HG02610 (cell line): ENCODE data around the gene LHX3.
"Not testable (repeated sequence)": the region's sequence is repeated elsewhere in the genome, so short reads cannot be mapped to it uniquely, and the experiment has no call there.

Experiments
- ATAC-seq: cut with Tn5 transposase; IDR thresholded peaks from one replicate; pipeline ENCODE4 v1.9.1; 2021; ENCODE audit warnings: mild to moderate bottlenecking, moderate library complexity; ENCODE audit not compliant: unreplicated experiment

The LHX3 gene

DNA sequence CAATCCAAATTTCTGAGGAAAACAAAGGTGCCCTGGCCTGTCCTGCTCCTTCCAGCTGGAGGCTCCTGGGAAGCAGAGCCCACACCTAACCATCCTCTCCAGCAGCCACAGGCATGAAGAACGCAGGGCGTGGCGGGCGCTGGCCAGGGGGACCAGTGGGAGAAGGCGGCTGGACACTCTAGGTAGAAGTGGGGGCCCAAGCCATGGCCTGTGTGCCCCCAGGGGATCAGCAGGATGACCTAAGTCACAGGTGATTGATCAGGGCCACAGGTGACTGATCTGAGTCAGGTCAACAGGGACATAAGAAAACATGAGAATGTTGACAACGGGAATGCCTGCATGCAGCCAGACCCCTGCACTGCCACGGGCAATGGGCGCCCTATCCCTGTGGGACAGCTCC is 37.3 kb upstream of the LHX3 start:
- ATAC-seq: no peak

GRCh38 chr9:136241542-136241941 is 36.6 kb upstream of the LHX3 start:
- ATAC-seq: no peak

- ATAC-seq: no peak
Measured at GRCh38 chr9:136240941-136241340, 36.0 kb upstream of the LHX3 start.

DNA sequence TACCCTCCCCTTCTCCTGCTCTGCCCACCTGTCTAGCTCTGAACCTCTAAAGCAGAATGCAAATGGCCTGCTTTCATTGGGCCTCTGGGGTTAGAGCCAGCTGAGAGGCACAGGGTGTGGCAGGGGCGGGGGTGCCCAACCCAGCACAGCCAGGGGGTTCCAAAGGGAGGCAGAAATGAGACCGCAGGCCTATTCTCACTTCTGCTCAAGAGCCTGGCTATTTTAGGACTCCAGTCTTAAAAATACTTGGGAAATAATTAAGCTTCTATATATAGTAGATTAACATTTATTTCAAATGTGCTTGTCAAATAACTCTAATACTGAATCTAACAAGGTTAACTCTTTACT is 35.0 kb upstream of the LHX3 start:
- ATAC-seq: no peak

DNA sequence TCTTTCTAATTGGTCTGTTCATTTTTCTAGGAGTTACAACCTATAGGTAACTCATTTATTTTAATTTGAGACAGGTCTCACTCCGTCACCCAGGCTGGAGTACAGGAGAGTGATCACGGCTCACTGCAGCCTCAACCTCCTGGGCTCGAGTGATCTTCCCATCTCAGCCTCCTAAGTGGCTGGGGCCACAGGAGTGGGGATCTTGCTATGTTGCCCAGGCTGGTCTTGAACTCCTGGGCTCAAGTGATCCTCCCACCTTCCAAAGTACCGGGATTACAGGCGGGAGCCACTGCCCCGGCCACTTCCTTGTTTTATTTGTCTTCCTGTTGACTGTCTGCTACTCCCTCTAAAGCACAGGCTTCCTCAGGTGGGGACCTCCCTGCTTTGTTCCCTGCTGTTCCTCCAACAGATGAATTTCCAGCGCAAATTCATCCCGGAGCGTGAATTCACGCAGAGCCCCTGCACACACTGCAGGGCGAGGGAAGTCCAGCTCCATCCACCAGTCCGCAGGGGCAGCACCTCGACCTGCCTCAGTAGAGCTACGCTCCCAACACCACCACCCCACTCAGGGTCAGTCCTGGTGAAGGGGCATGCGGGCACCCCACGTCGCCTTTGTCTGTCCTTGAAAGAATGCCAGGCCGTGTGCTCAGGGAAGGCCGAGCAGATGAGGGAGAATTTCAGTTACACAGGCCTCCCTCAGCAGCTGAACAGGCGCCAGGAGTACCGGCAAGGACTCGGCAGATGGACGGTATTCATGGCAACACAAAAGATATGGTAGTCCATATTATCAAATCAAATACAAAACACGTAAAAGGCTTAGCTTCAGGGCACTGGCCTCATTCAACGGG is 34.4 kb upstream of the LHX3 start:
- ATAC-seq: no peak

DNA sequence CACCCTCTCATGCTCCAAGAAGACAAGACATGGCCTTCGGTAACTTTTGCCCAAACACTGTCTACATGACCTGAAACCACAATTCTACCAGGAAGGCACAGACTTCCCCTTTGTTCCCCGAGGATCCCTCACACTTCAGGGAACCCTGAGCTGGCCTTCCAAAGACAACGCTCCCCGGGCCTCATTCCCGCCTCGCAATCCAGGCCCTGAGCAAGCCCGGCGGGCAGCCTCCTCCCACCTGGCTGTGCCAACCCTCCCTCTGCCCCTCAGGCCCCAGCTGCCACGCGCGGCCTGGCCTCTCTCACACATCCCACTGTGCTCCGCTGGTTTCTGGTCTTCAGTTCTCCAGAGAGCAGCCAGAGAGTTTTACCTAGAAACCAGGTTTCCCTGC is 33.4 kb upstream of the LHX3 start:
- ATAC-seq: no peak

GRCh38 chr9:136237486-136238341 is 32.8 kb upstream of the LHX3 start:
- ATAC-seq: no peak

DNA sequence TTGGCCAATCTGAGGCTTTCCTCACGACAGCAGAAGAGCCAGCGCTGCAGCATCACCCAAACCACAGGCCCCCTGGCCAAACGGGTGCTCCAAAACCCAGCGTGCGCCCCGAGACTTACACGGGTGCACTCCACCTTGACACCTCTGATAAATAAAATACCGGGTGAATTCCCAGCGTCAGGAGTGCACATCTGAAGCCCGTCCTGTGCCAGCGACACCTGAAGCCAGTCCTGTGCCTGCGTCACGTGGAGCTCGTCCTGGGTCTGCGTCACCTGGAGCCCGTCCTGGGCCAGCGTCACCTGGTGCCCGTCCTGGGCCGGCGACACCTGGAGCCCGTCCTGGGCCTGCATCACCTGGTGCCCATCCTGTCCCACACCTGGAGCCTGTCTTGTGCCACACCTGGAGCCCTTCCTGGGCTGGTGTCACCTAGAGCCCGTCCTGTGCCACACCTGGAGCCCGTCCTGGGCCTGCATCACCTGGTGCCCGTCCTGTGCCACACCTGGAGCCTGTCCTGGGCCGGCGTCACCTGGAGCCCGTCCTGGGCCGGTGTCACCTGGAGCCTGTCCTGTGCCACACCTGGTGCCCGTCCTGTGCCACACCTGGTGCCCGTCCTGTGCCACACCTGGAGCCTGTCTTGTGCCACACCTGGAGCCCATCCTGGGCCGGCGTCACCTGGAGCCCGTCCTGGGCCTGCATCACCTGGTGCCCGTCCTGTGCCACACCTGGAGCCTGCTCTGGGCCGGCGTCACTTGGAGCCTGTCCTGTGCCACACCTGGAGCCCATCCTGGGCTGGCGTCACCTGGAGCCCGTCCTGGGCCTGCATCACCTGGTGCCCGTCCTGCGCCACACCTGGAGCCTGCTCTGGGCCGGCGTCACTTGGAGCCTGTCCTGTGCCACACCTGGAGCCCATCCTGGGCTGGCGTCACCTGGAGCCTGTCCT is 31.8 kb upstream of the LHX3 start:
- ATAC-seq: not testable (repeated sequence)

DNA sequence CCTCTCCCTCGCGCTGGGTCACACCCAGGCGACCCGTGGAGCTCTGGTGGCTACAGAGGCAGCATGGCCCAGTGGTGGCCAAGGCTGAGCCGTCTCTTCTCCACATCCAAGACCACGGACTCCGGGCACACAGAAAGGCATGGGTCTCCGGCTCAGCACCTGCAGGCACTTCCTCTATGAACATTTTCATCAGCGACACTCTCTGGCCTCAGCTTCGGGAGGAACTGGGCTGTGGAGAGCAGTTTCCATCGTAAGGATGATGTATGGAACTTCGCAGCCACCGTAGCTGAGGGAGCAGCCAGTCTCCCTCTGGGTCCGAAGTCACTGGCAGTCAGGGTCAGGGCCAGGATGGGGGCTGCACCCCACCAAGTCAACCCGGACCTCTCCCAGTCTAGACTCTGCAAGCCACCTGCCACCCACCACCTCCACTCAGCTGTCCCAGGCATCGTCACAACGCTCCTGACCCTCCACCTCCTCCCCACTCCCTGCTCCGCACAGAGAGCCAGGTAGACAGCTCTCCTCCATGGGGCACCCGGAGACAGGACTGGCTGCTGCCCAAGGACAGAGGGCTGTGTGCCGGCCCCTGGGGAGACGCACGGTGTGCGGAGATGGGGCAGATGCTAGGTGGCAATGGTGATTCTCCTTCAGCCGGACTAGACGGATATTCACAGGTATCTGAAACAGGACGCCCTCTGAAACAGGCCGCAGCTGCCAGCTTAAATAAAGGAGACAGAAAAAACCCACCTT is 31.0 kb upstream of the LHX3 start:
- ATAC-seq: no peak

DNA sequence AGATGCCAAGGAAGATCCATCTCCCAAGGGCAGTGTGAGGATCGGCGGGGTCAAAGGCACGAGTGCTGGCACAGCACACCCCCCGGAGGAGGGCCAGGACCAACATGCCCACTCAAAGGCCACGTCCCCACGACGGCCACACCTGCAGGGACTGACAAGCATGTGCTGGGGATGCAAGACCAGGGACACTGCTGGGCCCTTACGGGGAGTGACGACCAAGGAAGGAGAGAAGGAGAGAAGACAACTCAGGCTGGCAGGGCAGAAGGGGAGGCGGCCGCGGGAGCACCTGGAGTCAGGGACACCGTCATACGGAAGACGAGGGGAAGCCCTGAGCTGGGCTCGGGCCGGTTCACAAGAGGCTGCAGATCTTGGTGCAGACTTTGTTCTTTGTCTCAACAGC is 30.2 kb upstream of the LHX3 start:
- no peak for ATAC-seq

- no peak for ATAC-seq
Measured at GRCh38 chr9:136234597-136234996, 29.7 kb upstream of the LHX3 start.

DNA sequence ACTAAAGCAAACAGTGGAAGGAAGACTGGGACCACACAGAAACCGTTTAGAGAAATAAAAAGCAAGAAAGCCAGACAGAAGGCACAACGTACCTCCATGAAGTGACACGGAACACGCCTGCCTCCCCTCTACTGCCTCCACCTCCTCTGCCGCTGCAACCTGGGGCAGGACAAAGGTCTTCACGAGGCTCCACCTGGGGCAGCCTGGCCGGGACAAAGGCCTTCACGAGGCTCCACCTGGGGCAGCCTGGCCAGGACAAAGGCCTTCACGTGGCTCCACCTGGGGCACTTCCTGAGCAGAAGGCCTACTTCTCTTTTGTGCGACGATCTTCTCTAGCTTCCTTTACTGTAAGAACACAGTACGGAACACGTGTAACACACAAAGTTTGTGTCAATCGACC is 28.9 kb upstream of the LHX3 start:
- no peak for ATAC-seq

DNA sequence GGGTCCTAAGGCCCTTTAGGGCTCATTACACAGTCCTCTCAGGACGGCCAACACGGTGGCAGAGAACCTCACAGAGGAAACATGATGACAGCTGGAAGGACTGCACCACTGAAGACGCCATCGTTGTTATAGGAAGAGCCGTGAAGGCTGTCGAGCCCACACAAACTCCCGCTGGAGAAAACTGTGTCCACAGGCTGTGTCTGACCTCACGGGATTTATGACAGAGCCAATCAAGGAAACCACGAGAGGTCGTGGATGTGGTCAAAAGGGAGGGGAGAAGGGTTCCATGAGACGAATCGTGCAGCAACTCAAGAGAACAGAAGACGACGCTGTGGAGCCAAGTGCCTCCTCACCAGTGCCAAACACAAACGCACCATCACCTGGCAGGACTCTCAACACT is 28.5 kb upstream of the LHX3 start:
- ATAC-seq: no peak

- ATAC-seq: no peak
Measured at GRCh38 chr9:136232969-136233368, 28.0 kb upstream of the LHX3 start.

- no peak for ATAC-seq
Measured at GRCh38 chr9:136231478-136232297, 26.8 kb upstream of the LHX3 start.

- no peak for ATAC-seq
Measured at GRCh38 chr9:136230773-136231172, 25.8 kb upstream of the LHX3 start.

- ATAC-seq: no peak
Measured at GRCh38 chr9:136230365-136230764, 25.4 kb upstream of the LHX3 start.

- ATAC-seq: no peak
Measured at GRCh38 chr9:136229096-136230065, 24.5 kb upstream of the LHX3 start.
